Activated naive CD4-positive, alpha-beta T cell treated with anti-CD3 and anti-CD28 coated beads, Interleukin-2, amount 50 U/mL, for 24 hours (primary cell): ENCODE data around the gene TIGD3.

Experiments used
- H3K27ac Mint-ChIP-seq: one replicate; pipeline ENCODE4 v1.8.0; 2021; ENCODE audit warnings: mild to moderate bottlenecking, mixed read lengths
- H3K27me3 Mint-ChIP-seq: one replicate; pipeline ENCODE4 v1.8.0; 2021; ENCODE audit warnings: mixed read lengths
- H3K36me3 Mint-ChIP-seq: one replicate; pipeline ENCODE4 v1.8.0; 2021; ENCODE audit warnings: mixed read lengths
- H3K4me1 Mint-ChIP-seq: one replicate; pipeline ENCODE4 v1.8.0; 2021; ENCODE audit warnings: mixed read lengths
- H3K4me3 Mint-ChIP-seq: one replicate; pipeline ENCODE4 v1.8.0; 2021; ENCODE audit warnings: mild to moderate bottlenecking, mixed read lengths
- H3K9me3 Mint-ChIP-seq: one replicate; pipeline ENCODE4 v1.8.0; 2021; ENCODE audit warnings: mixed read lengths

The TIGD3 gene

GRCh38 chr11:65353376-65353775, 1.2 kb upstream of the TIGD3 start:
- Mint-ChIP-seq H3K4me3 (peak overlapping the region; percentile 67), H3K27me3 (no peaks in the 10 kb centered on the region), H3K27ac (peak overlapping the region; percentile 71), H3K36me3 (peaks cover 7% of the 10 kb centered on the region), H3K9me3 (no peaks in the 10 kb centered on the region), H3K4me1 (peaks cover 14% of the 10 kb centered on the region)

- Mint-ChIP-seq H3K4me1 (peaks cover 14% of the 10 kb centered on the region), H3K9me3 (no peaks in the 10 kb centered on the region), H3K36me3 (peaks cover 3% of the 10 kb centered on the region), H3K27ac (peak overlapping the region; percentile 71), H3K27me3 (no peaks in the 10 kb centered on the region), H3K4me3 (peak overlapping the region; percentile 67)
These were observed 669 bp upstream of the TIGD3 start for GRCh38 chr11:65353900-65354264.

- Mint-ChIP-seq H3K4me1 (peaks cover 14% of the 10 kb centered on the region), H3K27me3 (no peaks in the 10 kb centered on the region), H3K4me3 (peak overlapping the region; percentile 89), H3K27ac (no peak overlapping the region), H3K36me3 (peaks cover 3% of the 10 kb centered on the region), H3K9me3 (no peaks in the 10 kb centered on the region)
These were observed 643 bp downstream of the TIGD3 start for GRCh38 chr11:65355013-65355775.

- peaks cover 3% of the 10 kb centered on the region for H3K36me3 Mint-ChIP-seq
- H3K4me3 Mint-ChIP-seq: peak overlapping the region; percentile 89
- no peaks in the 10 kb centered on the region for H3K9me3 Mint-ChIP-seq
- H3K27me3 Mint-ChIP-seq: no peaks in the 10 kb centered on the region
- H3K4me1 Mint-ChIP-seq: peaks cover 14% of the 10 kb centered on the region
- H3K27ac Mint-ChIP-seq: no peak overlapping the region
These were observed 1.3 kb downstream of the TIGD3 start for GRCh38 chr11:65355776-65356393.

- peaks cover 3% of the 10 kb centered on the region for H3K36me3 Mint-ChIP-seq
These were observed 1.9 kb downstream of the TIGD3 start for GRCh38 chr11:65356394-65356972.

GRCh38 chr11:65357856-65358356, 3.4 kb downstream of the TIGD3 start:
- Mint-ChIP-seq H3K27me3 (no peaks in the 10 kb centered on the region), H3K4me1 (peaks cover 19% of the 10 kb centered on the region), H3K4me3 (no peak overlapping the region), H3K9me3 (no peaks in the 10 kb centered on the region), H3K27ac (no peak overlapping the region), H3K36me3 (no peaks in the 10 kb centered on the region)

More at GRCh38 chr11:65356394-65356972, 1.9 kb downstream of the TIGD3 start:
- Mint-ChIP-seq H3K27me3 (no peaks in the 10 kb centered on the region), H3K4me1 (peaks cover 14% of the 10 kb centered on the region), H3K27ac (no peak overlapping the region), H3K9me3 (no peaks in the 10 kb centered on the region), H3K4me3 (peak overlapping the region; percentile 66)

- H3K27me3 Mint-ChIP-seq: no peaks in the 10 kb centered on the region
- H3K4me1 Mint-ChIP-seq: peaks cover 5% of the 10 kb centered on the region
- no peak overlapping the region for H3K27ac Mint-ChIP-seq
- no peaks in the 10 kb centered on the region for H3K36me3 Mint-ChIP-seq
- H3K9me3 Mint-ChIP-seq: no peaks in the 10 kb centered on the region
- no peak overlapping the region for H3K4me3 Mint-ChIP-seq
These were observed 7.9 kb downstream of the TIGD3 start for GRCh38 chr11:65362320-65362931.

- no peaks in the 10 kb centered on the region for H3K9me3 Mint-ChIP-seq
- no peaks in the 10 kb centered on the region for H3K36me3 Mint-ChIP-seq
- H3K27ac Mint-ChIP-seq: no peak overlapping the region
- peaks cover 5% of the 10 kb centered on the region for H3K4me1 Mint-ChIP-seq
- no peaks in the 10 kb centered on the region for H3K27me3 Mint-ChIP-seq
- no peak overlapping the region for H3K4me3 Mint-ChIP-seq
These were observed 8.4 kb downstream of the TIGD3 start for GRCh38 chr11:65362966-65363365.

- no peaks in the 10 kb centered on the region for H3K36me3 Mint-ChIP-seq
- no peaks in the 10 kb centered on the region for H3K27me3 Mint-ChIP-seq
- peaks cover 5% of the 10 kb centered on the region for H3K4me1 Mint-ChIP-seq
- no peak overlapping the region for H3K4me3 Mint-ChIP-seq
- no peaks in the 10 kb centered on the region for H3K9me3 Mint-ChIP-seq
- no peak overlapping the region for H3K27ac Mint-ChIP-seq
These were observed 9.2 kb downstream of the TIGD3 start for GRCh38 chr11:65363770-65364169.

- no peaks in the 10 kb centered on the region for H3K27me3 Mint-ChIP-seq
- H3K4me1 Mint-ChIP-seq: peaks cover 5% of the 10 kb centered on the region
- no peak overlapping the region for H3K4me3 Mint-ChIP-seq
- no peaks in the 10 kb centered on the region for H3K36me3 Mint-ChIP-seq
- H3K27ac Mint-ChIP-seq: no peak overlapping the region
- H3K9me3 Mint-ChIP-seq: no peaks in the 10 kb centered on the region
These were observed 11.8 kb downstream of the TIGD3 start for GRCh38 chr11:65366340-65366773.

- Mint-ChIP-seq H3K4me3 (no peak overlapping the region), H3K9me3 (no peaks in the 10 kb centered on the region), H3K27ac (no peak overlapping the region), H3K4me1 (no peaks in the 10 kb centered on the region), H3K36me3 (no peaks in the 10 kb centered on the region), H3K27me3 (no peaks in the 10 kb centered on the region)
These were observed 16.1 kb downstream of the TIGD3 start for GRCh38 chr11:65370659-65371049.

GRCh38 chr11:65373839-65374580, 19.5 kb downstream of the TIGD3 start:
- no peak overlapping the region for H3K4me3 Mint-ChIP-seq
- H3K9me3 Mint-ChIP-seq: no peaks in the 10 kb centered on the region
- H3K4me1 Mint-ChIP-seq: no peaks in the 10 kb centered on the region
- H3K36me3 Mint-ChIP-seq: no peaks in the 10 kb centered on the region
- peak overlapping the region; percentile 17 for H3K27ac Mint-ChIP-seq
- H3K27me3 Mint-ChIP-seq: no peaks in the 10 kb centered on the region

- Mint-ChIP-seq H3K27ac (no peak overlapping the region), H3K36me3 (no peaks in the 10 kb centered on the region), H3K4me1 (no peaks in the 10 kb centered on the region), H3K9me3 (no peaks in the 10 kb centered on the region), H3K4me3 (no peak overlapping the region), H3K27me3 (no peaks in the 10 kb centered on the region)
These were observed 20.5 kb downstream of the TIGD3 start for GRCh38 chr11:65375012-65375411.

- Mint-ChIP-seq H3K4me1 (peaks cover 3% of the 10 kb centered on the region), H3K9me3 (no peaks in the 10 kb centered on the region), H3K4me3 (no peak overlapping the region), H3K27ac (no peak overlapping the region), H3K27me3 (no peaks in the 10 kb centered on the region), H3K36me3 (no peaks in the 10 kb centered on the region)
These were observed 21.7 kb downstream of the TIGD3 start for GRCh38 chr11:65376138-65376713.

GRCh38 chr11:65377036-65377435, 22.5 kb downstream of the TIGD3 start:
- H3K36me3 Mint-ChIP-seq: no peaks in the 10 kb centered on the region

More at GRCh38 chr11:65377036-65377435, 22.5 kb downstream of the TIGD3 start:
- H3K27me3 Mint-ChIP-seq: no peaks in the 10 kb centered on the region
- H3K9me3 Mint-ChIP-seq: no peaks in the 10 kb centered on the region
- no peak overlapping the region for H3K27ac Mint-ChIP-seq
- H3K4me3 Mint-ChIP-seq: no peak overlapping the region
- peaks cover 11% of the 10 kb centered on the region for H3K4me1 Mint-ChIP-seq
